ENCODE measurements around the gene CAMK1D.

The CAMK1D gene

GRCh38 chr10:12873172-12873571 is 523.8 kb downstream of the CAMK1D start:
- no peak for DNase-seq

GRCh38 chr10:12874501-12874900 is 525.2 kb downstream of the CAMK1D start:
- DNase-seq = no peak

GRCh38 chr10:12875100-12875499 is 525.8 kb downstream of the CAMK1D start:
- no peak for DNase-seq

- DNase-seq = no peak
These were observed 526.9 kb downstream of the CAMK1D start for GRCh38 chr10:12876266-12876665.

GRCh38 chr10:12877150-12877549 is 527.8 kb downstream of the CAMK1D start:
- DNase-seq = no peak

- no peak for DNase-seq
These were observed 531.1 kb downstream of the CAMK1D start for GRCh38 chr10:12880423-12880822.

GRCh38 chr10:12884851-12885250 is 535.5 kb downstream of the CAMK1D start:
- no peak for DNase-seq
